Activated naive CD4-positive, alpha-beta T cell treated with anti-CD3 and anti-CD28 coated beads, Interleukin-2, amount 50 U/mL, for 24 hours (primary cell): ENCODE measurements around the gene SULF2.

Experiments
- H3K27ac Mint-ChIP-seq: one replicate; pipeline ENCODE4 v1.8.0; 2021; ENCODE audit warnings: mild to moderate bottlenecking, mixed read lengths
- H3K27me3 Mint-ChIP-seq: one replicate; pipeline ENCODE4 v1.8.0; 2021; ENCODE audit warnings: mixed read lengths
- H3K36me3 Mint-ChIP-seq: one replicate; pipeline ENCODE4 v1.8.0; 2021; ENCODE audit warnings: mixed read lengths
- H3K4me1 Mint-ChIP-seq: one replicate; pipeline ENCODE4 v1.8.0; 2021; ENCODE audit warnings: mixed read lengths
- H3K4me3 Mint-ChIP-seq: one replicate; pipeline ENCODE4 v1.8.0; 2021; ENCODE audit warnings: mild to moderate bottlenecking, mixed read lengths
- H3K9me3 Mint-ChIP-seq: one replicate; pipeline ENCODE4 v1.8.0; 2021; ENCODE audit warnings: mixed read lengths

The SULF2 gene

GRCh38 chr20:47638851-47639250, 146.4 kb downstream of the SULF2 start:
- H3K4me1 Mint-ChIP-seq, result no peaks in the 10 kb centered on the region
- no peaks in the 10 kb centered on the region for H3K27me3 Mint-ChIP-seq
- H3K27ac Mint-ChIP-seq, result no peak overlapping the region
- H3K4me3 Mint-ChIP-seq, result no peak overlapping the region
- no peaks in the 10 kb centered on the region for H3K9me3 Mint-ChIP-seq
- peaks cover 26% of the 10 kb centered on the region for H3K36me3 Mint-ChIP-seq

GRCh38 chr20:47635256-47635655, 150.0 kb downstream of the SULF2 start:
- H3K27ac Mint-ChIP-seq, result no peak overlapping the region
- no peaks in the 10 kb centered on the region for H3K27me3 Mint-ChIP-seq
- H3K4me1 Mint-ChIP-seq, result no peaks in the 10 kb centered on the region
- H3K9me3 Mint-ChIP-seq, result no peaks in the 10 kb centered on the region
- peaks cover 14% of the 10 kb centered on the region for H3K36me3 Mint-ChIP-seq
- H3K4me3 Mint-ChIP-seq, result no peak overlapping the region

- H3K4me3 Mint-ChIP-seq, result no peak overlapping the region
- peaks cover 9% of the 10 kb centered on the region for H3K36me3 Mint-ChIP-seq
- H3K27ac Mint-ChIP-seq, result no peak overlapping the region
- H3K9me3 Mint-ChIP-seq, result no peaks in the 10 kb centered on the region
- H3K27me3 Mint-ChIP-seq, result no peaks in the 10 kb centered on the region
- H3K4me1 Mint-ChIP-seq, result no peaks in the 10 kb centered on the region
Measured at GRCh38 chr20:47631078-47631477, 154.2 kb downstream of the SULF2 start.

- no peak overlapping the region for H3K4me3 Mint-ChIP-seq
- H3K36me3 Mint-ChIP-seq, result peaks cover 9% of the 10 kb centered on the region
- no peaks in the 10 kb centered on the region for H3K9me3 Mint-ChIP-seq
- H3K27ac Mint-ChIP-seq, result no peak overlapping the region
- H3K27me3 Mint-ChIP-seq, result no peaks in the 10 kb centered on the region
- H3K4me1 Mint-ChIP-seq, result peaks cover 4% of the 10 kb centered on the region
Measured at GRCh38 chr20:47629907-47630306, 155.4 kb downstream of the SULF2 start.

- Mint-ChIP-seq H3K4me3 (no peak overlapping the region), H3K4me1 (peaks cover 6% of the 10 kb centered on the region), H3K9me3 (no peaks in the 10 kb centered on the region), H3K36me3 (peaks cover 8% of the 10 kb centered on the region), H3K27ac (no peak overlapping the region), H3K27me3 (no peaks in the 10 kb centered on the region)
Measured at GRCh38 chr20:47627540-47627939, 157.7 kb downstream of the SULF2 start.

- H3K27me3 Mint-ChIP-seq, result no peaks in the 10 kb centered on the region
- peaks cover 13% of the 10 kb centered on the region for H3K36me3 Mint-ChIP-seq
- H3K4me1 Mint-ChIP-seq, result peaks cover 20% of the 10 kb centered on the region
- no peak overlapping the region for H3K4me3 Mint-ChIP-seq
- H3K9me3 Mint-ChIP-seq, result no peaks in the 10 kb centered on the region
- no peak overlapping the region for H3K27ac Mint-ChIP-seq
Measured at GRCh38 chr20:47623206-47623605, 162.1 kb downstream of the SULF2 start.

- Mint-ChIP-seq H3K4me3 (no peak overlapping the region), H3K27me3 (no peaks in the 10 kb centered on the region), H3K27ac (peak overlapping the region; percentile 89)
Measured at GRCh38 chr20:47622118-47622665, 163.1 kb downstream of the SULF2 start.

GRCh38 chr20:47620808-47621805, 164.2 kb downstream of the SULF2 start:
- Mint-ChIP-seq H3K27me3 (no peaks in the 10 kb centered on the region), H3K36me3 (peaks cover 11% of the 10 kb centered on the region), H3K9me3 (no peaks in the 10 kb centered on the region), H3K4me3 (no peak overlapping the region), H3K4me1 (peaks cover 32% of the 10 kb centered on the region), H3K27ac (peak overlapping the region; percentile 59)

More at GRCh38 chr20:47622118-47622665, 163.1 kb downstream of the SULF2 start:
- peaks cover 13% of the 10 kb centered on the region for H3K36me3 Mint-ChIP-seq
- H3K4me1 Mint-ChIP-seq, result peaks cover 27% of the 10 kb centered on the region
- H3K9me3 Mint-ChIP-seq, result no peaks in the 10 kb centered on the region

- H3K36me3 Mint-ChIP-seq, result peaks cover 16% of the 10 kb centered on the region
- peak overlapping the region; percentile 41 for H3K27ac Mint-ChIP-seq
- H3K9me3 Mint-ChIP-seq, result no peaks in the 10 kb centered on the region
- no peak overlapping the region for H3K4me3 Mint-ChIP-seq
- H3K27me3 Mint-ChIP-seq, result no peaks in the 10 kb centered on the region
- peaks cover 35% of the 10 kb centered on the region for H3K4me1 Mint-ChIP-seq
Measured at GRCh38 chr20:47618479-47618878, 166.8 kb downstream of the SULF2 start.

GRCh38 chr20:47614703-47615309, 170.5 kb downstream of the SULF2 start:
- H3K27me3 Mint-ChIP-seq, result no peaks in the 10 kb centered on the region
- no peaks in the 10 kb centered on the region for H3K9me3 Mint-ChIP-seq
- peak overlapping the region; percentile 74 for H3K27ac Mint-ChIP-seq
- peaks cover 10% of the 10 kb centered on the region for H3K36me3 Mint-ChIP-seq
- peaks cover 52% of the 10 kb centered on the region for H3K4me1 Mint-ChIP-seq
- H3K4me3 Mint-ChIP-seq, result no peak overlapping the region

- H3K9me3 Mint-ChIP-seq, result no peaks in the 10 kb centered on the region
- H3K27me3 Mint-ChIP-seq, result no peaks in the 10 kb centered on the region
- H3K4me3 Mint-ChIP-seq, result peak overlapping the region; percentile 41
- peaks cover 62% of the 10 kb centered on the region for H3K4me1 Mint-ChIP-seq
- peak overlapping the region; percentile 99 for H3K27ac Mint-ChIP-seq
- peaks cover 10% of the 10 kb centered on the region for H3K36me3 Mint-ChIP-seq
Measured at GRCh38 chr20:47612670-47613069, 172.6 kb downstream of the SULF2 start.

- H3K27me3 Mint-ChIP-seq, result no peaks in the 10 kb centered on the region
- H3K4me3 Mint-ChIP-seq, result peak overlapping the region; percentile 23
- peak overlapping the region; percentile 99 for H3K27ac Mint-ChIP-seq
- peaks cover 11% of the 10 kb centered on the region for H3K36me3 Mint-ChIP-seq
- peaks cover 65% of the 10 kb centered on the region for H3K4me1 Mint-ChIP-seq
- no peaks in the 10 kb centered on the region for H3K9me3 Mint-ChIP-seq
Measured at GRCh38 chr20:47611785-47612184, 173.5 kb downstream of the SULF2 start.

GRCh38 chr20:47610945-47611250, 174.4 kb downstream of the SULF2 start:
- H3K4me3 Mint-ChIP-seq, result peak overlapping the region; percentile 89
- peak overlapping the region; percentile 99 for H3K27ac Mint-ChIP-seq
- H3K4me1 Mint-ChIP-seq, result peaks cover 70% of the 10 kb centered on the region
- H3K36me3 Mint-ChIP-seq, result peaks cover 9% of the 10 kb centered on the region
- no peaks in the 10 kb centered on the region for H3K27me3 Mint-ChIP-seq
- H3K9me3 Mint-ChIP-seq, result no peaks in the 10 kb centered on the region

GRCh38 chr20:47610247-47610944, 174.9 kb downstream of the SULF2 start:
- Mint-ChIP-seq H3K9me3 (no peaks in the 10 kb centered on the region), H3K36me3 (peaks cover 7% of the 10 kb centered on the region), H3K4me3 (peak overlapping the region; percentile 89), H3K27ac (peak overlapping the region; percentile 99), H3K27me3 (no peaks in the 10 kb centered on the region), H3K4me1 (peaks cover 75% of the 10 kb centered on the region)

GRCh38 chr20:47609001-47609400, 176.3 kb downstream of the SULF2 start:
- Mint-ChIP-seq H3K36me3 (peaks cover 4% of the 10 kb centered on the region), H3K4me1 (peaks cover 82% of the 10 kb centered on the region), H3K9me3 (no peaks in the 10 kb centered on the region), H3K27ac (peak overlapping the region; percentile 90), H3K4me3 (peak overlapping the region; percentile 33), H3K27me3 (no peaks in the 10 kb centered on the region)
